ENCODE data around the gene NSA2. TPM values are rescaled to one million over a fixed set of nuclear protein-coding genes. Genes with fewer than 3 reads are reported as not detected.

NSA2 gene
- total RNA-seq: 102 and 170 TPM in 2 replicates

GRCh38 chr5:74766849-74767578, at the start of gene NSA2, which contains the start of gene GFM2:
NSA2 (plus strand) TSS chr5:74767249; CDS start chr5:74767361, 112 bp downstream.
GFM2 (minus strand) TSS chr5:74767117; CDS start chr5:74763742, 3,375 bp downstream.

Other genes starting within 250 kb of the NSA2 start
- gene ENC1, start 126.5 kb upstream of the NSA2 start, total RNA-seq: 17.6 and 41.0 TPM in 2 replicates
- gene HEXB, start 82.0 kb upstream of the NSA2 start, total RNA-seq: 335 and 371 TPM in 2 replicates
- gene GFM2, start 132 bp upstream of the NSA2 start, total RNA-seq: 30.7 and 36.0 TPM in 2 replicates
- gene FAM169A, start 99.1 kb downstream of the NSA2 start, total RNA-seq: under 0.01 and 0.09 TPM in 2 replicates